Measurements from ENCODE around the gene CDK5RAP1. TPM values are rescaled to one million over a fixed set of nuclear protein-coding genes. Genes with fewer than 3 reads are reported as not detected.

The CDK5RAP1 gene
- total and polyA plus RNA-seq, 7 donors: 12.0 to 30.0 (median 20.6) TPM

DNA sequence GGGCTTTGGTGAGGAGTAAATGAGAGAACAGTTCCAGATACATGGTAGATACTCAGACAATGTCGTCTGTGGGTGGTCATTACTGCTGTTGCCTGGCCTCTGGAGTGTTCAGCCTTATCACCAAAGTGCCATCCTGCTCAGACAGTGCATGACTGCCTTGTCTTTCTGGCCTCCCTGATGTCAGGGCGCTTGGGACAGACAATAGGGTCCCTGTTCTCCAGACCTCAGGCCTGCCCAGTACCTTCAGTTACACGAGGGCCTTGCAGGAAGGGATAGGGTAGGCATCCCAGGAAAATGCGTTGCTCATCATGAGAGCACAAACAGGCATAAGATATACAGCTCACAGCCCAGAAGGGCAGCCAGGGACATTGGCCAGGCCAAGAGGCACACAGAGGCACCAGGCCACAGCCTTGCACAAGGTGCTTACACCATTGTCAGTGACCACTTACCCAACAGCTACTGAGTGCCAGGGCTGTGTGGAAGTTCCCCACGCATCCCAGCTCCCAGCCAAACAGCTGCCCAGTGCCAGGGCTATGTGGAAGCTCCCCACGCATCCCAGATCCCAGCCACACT is 90.9 kb downstream of the CDK5RAP1 start:
- DNase-seq: no peak
- H3K27me3 ChIP-seq: no peaks in the 10 kb centered on the region
- H3K9me3 ChIP-seq: no peaks in the 10 kb centered on the region
- no peaks in the 10 kb centered on the region for H3K36me3 ChIP-seq
- 73 to 79% methylated on average over 6 of the region's 6 CpGs for WGBS, 2 donors
- no peak overlapping the region for H3K4me3 ChIP-seq
- no peak for TF ChIP-seq POLR2AphosphoS5 (IDR thresholded peaks at IDR 0.05)
- no peak for TF ChIP-seq EP300 (IDR thresholded peaks at IDR 0.05)
- TF ChIP-seq POLR2A (IDR thresholded peaks at IDR 0.05): no peak
- TF ChIP-seq, protein P1, sequence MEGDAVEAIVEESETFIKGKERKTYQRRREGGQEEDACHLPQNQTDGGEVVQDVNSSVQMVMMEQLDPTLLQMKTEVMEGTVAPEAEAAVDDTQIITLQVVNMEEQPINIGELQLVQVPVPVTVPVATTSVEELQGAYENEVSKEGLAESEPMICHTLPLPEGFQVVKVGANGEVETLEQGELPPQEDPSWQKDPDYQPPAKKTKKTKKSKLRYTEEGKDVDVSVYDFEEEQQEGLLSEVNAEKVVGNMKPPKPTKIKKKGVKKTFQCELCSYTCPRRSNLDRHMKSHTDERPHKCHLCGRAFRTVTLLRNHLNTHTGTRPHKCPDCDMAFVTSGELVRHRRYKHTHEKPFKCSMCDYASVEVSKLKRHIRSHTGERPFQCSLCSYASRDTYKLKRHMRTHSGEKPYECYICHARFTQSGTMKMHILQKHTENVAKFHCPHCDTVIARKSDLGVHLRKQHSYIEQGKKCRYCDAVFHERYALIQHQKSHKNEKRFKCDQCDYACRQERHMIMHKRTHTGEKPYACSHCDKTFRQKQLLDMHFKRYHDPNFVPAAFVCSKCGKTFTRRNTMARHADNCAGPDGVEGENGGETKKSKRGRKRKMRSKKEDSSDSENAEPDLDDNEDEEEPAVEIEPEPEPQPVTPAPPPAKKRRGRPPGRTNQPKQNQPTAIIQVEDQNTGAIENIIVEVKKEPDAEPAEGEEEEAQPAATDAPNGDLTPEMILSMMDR (IDR thresholded peaks at IDR 0.05): no peak
- H3K4me1 ChIP-seq: no peaks in the 10 kb centered on the region
- intact Hi-C loops (cut with DNase I): no loop called here
- H3K27ac ChIP-seq: no peak overlapping the region

DNA sequence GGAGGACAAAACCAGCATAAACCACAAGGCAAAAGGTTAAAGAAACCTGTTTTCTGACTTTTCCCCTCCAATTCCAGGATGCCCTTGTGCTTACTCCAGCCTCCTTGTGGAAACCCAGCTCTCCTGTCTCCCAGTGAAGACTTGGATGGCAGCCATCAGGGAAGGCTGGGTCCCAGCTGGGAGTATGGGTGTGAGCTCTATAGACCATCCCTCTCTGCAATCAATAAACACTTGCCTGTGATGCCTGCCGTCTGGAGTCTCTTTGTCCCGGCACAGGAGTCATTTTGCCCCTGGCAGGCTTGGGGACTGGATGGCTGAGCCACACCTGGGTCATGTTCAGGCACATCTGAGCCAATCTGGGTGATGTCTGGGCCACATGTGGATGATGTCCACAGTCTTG is 91.7 kb downstream of the CDK5RAP1 start:
- no peak for DNase-seq
- intact Hi-C loops (cut with DNase I): no loop called here
- Histone ChIP-seq H3K36me3 (no peaks in the 10 kb centered on the region), H3K4me3 (no peak overlapping the region), H3K27ac (no peak overlapping the region), H3K9me3 (no peaks in the 10 kb centered on the region), H3K27me3 (no peaks in the 10 kb centered on the region), H3K4me1 (no peaks in the 10 kb centered on the region)
- WGBS, 2 donors: 2 to 35% methylated on average over 2 of the region's 2 CpGs
- TF ChIP-seq POLR2A (IDR thresholded peaks at IDR 0.05) (no peak), EP300 (IDR thresholded peaks at IDR 0.05) (no peak), POLR2AphosphoS5 (IDR thresholded peaks at IDR 0.05) (no peak)
- TF ChIP-seq, protein P1 (IDR thresholded peaks at IDR 0.05): no peak

Other genes with a start within 250 kb of the CDK5RAP1 start
- not detected for gene BPIFA2, start 233.4 kb downstream of the CDK5RAP1 start, total RNA-seq
- under 1 TPM in 1 of 3 donors, not detected in 2; 0.09 TPM for gene BPIFA2, start 233.4 kb downstream of the CDK5RAP1 start, polyA plus RNA-seq
- gene BPIFA3, start 184.2 kb downstream of the CDK5RAP1 start, total RNA-seq: not detected
- not detected for gene BPIFA3, start 184.2 kb downstream of the CDK5RAP1 start, polyA plus RNA-seq
- not detected for gene BPIFA1, start 165.5 kb downstream of the CDK5RAP1 start, total RNA-seq
- not detected for gene BPIFA1, start 165.5 kb downstream of the CDK5RAP1 start, polyA plus RNA-seq
- gene BPIFB1, start 118.3 kb downstream of the CDK5RAP1 start, total RNA-seq: not detected
- gene BPIFB1, start 118.3 kb downstream of the CDK5RAP1 start, polyA plus RNA-seq: not detected
- gene SNTA1, start 42.2 kb upstream of the CDK5RAP1 start, total RNA-seq: 10 to 100 TPM; 29.3 to 42.7 (median 33.4) TPM
- 1 to 10 TPM; 5.8 to 7.8 (median 6.1) TPM for gene SNTA1, start 42.2 kb upstream of the CDK5RAP1 start, polyA plus RNA-seq
- 10 to 100 TPM; 17.1 to 26.0 (median 20.9) TPM for gene CBFA2T2, start 88.6 kb upstream of the CDK5RAP1 start, total RNA-seq
- gene CBFA2T2, start 88.6 kb upstream of the CDK5RAP1 start, polyA plus RNA-seq: 10 to 100 TPM in 1 of 3 donors, 1 to 10 TPM in 2; 5.4 to 12.7 (median 6.5) TPM

Data from sigmoid colon (tissue), 7 donors.